A673 (cell line): Measurements from ENCODE around the gene DDX31. TPM values are rescaled to one million over a fixed set of nuclear protein-coding genes. Genes with fewer than 3 reads are reported as not detected.

Experiments used
- BruUV-seq: library from RNA; stranded (reverse); fragments of 400-500 nt; replicated peaks from 2 replicates; lab custom pipeline; 2021; lab: Mats Ljungman, UMichigan
- CTCF ChIA-PET: fragments of 300-600 bp; sonication (Branson Sonifier 250); formaldehyde crosslinking; loops from one replicate; lab custom pipeline; 2022; ENCODE audit warnings: antibody characterized with exemption; lab: Charles Lee
- POLR2A ChIA-PET: fragments of 300-600 bp; sonication (Branson Sonifier 250); formaldehyde crosslinking; loops from one replicate; lab custom pipeline; 2022; ENCODE audit warnings: antibody characterized with exemption; ENCODE audit not compliant: low non-redundant PET; lab: Charles Lee
- DNase-seq: peaks from one replicate; pipeline ENCODE4 v3.0.0-alpha.2; 2015; ENCODE audit warnings: low spot score
- H3K27ac ChIP-seq: fragments of 200-600 bp; sonication (generic); 2 replicates; pipeline ENCODE4 v1.5.1; 2016; ENCODE audit warnings: mixed run types, low read depth, mild to moderate bottlenecking, mixed read lengths, antibody characterized with exemption, low read length; ENCODE audit not compliant: poor library complexity, severe bottlenecking
- H3K27me3 ChIP-seq: fragments of 200-600 bp; sonication (generic); replicated peaks from 2 replicates; pipeline ENCODE4 v1.6.1; 2017; ENCODE audit warnings: mixed run types, low read depth, mild to moderate bottlenecking, mixed read lengths, antibody characterized with exemption, low read length; ENCODE audit not compliant: insufficient read depth, poor library complexity
- H3K36me3 ChIP-seq: fragments of 200-600 bp; sonication (generic); 2 replicates; pipeline ENCODE4 v1.6.1; 2016; ENCODE audit warnings: mixed run types, mild to moderate bottlenecking, mixed read lengths, antibody characterized with exemption, low read length; ENCODE audit not compliant: insufficient read depth, poor library complexity, severe bottlenecking
- H3K4me1 ChIP-seq: fragments of 200-600 bp; sonication (generic); 2 replicates; pipeline ENCODE4 v1.6.1; 2017; ENCODE audit warnings: mixed run types, mild to moderate bottlenecking, mixed read lengths, antibody characterized with exemption, low read length; ENCODE audit not compliant: insufficient read depth, poor library complexity, severe bottlenecking
- H3K4me3 ChIP-seq: fragments of 200-600 bp; sonication (generic); 2 replicates; pipeline ENCODE4 v1.5.1; 2016; ENCODE audit warnings: low read depth, mixed run types, mild to moderate bottlenecking, mixed read lengths, low read length; ENCODE audit not compliant: poor library complexity, severe bottlenecking
- H3K9me3 ChIP-seq: fragments of 200-600 bp; sonication (generic); 2 replicates; pipeline ENCODE4 v1.6.1; 2016; ENCODE audit warnings: mixed run types, low read depth, mild to moderate bottlenecking, mixed read lengths, antibody characterized with exemption, low read length; ENCODE audit not compliant: poor library complexity, severe bottlenecking
- EZH2 ChIP-seq: fragments of 200-600 bp; sonication (generic); IDR thresholded peaks from 2 replicates; pipeline ENCODE4 v1.6.1; 2017; ENCODE audit warnings: borderline replicate concordance, low read depth, mild to moderate bottlenecking, mixed read lengths, antibody characterized with exemption, low read length; ENCODE audit not compliant: poor library complexity, severe bottlenecking
- intact Hi-C: fragments of 100-400 bp; cut with micrococcal nuclease; formaldehyde crosslinking; loops from one replicate; pipeline ENCODE4 v1.10.0; 2022; ENCODE audit not compliant: unreplicated experiment
- total RNA-seq: library from RNA; stranded (reverse); gene quantifications from 2 replicates; pipeline ENCODE4 v1.2.3, GENCODE V29; 2021
- TF ChIP-seq, protein P1 (sequence below): fragments of 300-800, 200-600 bp; sonication (generic); conservative IDR thresholded peaks from 2 replicates; pipeline ENCODE4 v1.5.1; 2017; ENCODE audit warnings: low read depth, mild to moderate bottlenecking, antibody characterized with exemption, low read length, moderate library complexity, mixed read lengths

Gene DDX31
- total RNA-seq, 1 experiment from 2014 or later: 34.2 TPM

DNA sequence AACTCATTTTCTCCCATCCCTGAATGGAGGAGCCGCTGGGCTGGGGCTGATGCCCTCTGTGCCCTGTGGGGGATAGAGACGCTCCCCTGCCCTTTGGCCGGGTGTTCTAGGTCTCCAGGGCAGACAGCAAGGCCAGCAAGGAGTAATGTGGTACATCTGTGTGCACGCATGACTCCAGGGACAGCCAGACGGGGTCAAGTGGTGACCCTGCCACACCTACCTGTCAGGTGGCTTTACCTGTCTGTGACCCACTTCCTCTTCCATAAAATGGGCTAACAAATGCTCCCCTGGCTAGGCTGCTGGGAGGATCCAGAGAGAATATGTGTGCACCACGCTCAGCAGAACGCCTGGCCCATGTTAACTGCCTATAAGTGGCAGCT is 122.7 kb downstream of the DDX31 start:
- Histone ChIP-seq H3K27ac (no peak overlapping the region), H3K36me3 (no peaks in the 10 kb centered on the region), H3K9me3 (no peaks in the 10 kb centered on the region), H3K4me1 (peaks cover 12% of the 10 kb centered on the region), H3K4me3 (no peak overlapping the region), H3K27me3 (no peaks in the 10 kb centered on the region)
- TF ChIP-seq EZH2: no peak
- TF ChIP-seq, protein P1, sequence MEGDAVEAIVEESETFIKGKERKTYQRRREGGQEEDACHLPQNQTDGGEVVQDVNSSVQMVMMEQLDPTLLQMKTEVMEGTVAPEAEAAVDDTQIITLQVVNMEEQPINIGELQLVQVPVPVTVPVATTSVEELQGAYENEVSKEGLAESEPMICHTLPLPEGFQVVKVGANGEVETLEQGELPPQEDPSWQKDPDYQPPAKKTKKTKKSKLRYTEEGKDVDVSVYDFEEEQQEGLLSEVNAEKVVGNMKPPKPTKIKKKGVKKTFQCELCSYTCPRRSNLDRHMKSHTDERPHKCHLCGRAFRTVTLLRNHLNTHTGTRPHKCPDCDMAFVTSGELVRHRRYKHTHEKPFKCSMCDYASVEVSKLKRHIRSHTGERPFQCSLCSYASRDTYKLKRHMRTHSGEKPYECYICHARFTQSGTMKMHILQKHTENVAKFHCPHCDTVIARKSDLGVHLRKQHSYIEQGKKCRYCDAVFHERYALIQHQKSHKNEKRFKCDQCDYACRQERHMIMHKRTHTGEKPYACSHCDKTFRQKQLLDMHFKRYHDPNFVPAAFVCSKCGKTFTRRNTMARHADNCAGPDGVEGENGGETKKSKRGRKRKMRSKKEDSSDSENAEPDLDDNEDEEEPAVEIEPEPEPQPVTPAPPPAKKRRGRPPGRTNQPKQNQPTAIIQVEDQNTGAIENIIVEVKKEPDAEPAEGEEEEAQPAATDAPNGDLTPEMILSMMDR: no peak
- intact Hi-C loops: no loop called here
- ChIA-PET POLR2A (no interaction called here), CTCF (interaction anchor here (0.6 to 1.1 kb wide), 2 partner anchors 25 to 1066 kb away, joined by 6 to 7 read pairs; no protein-coding TSS in a partner anchor)
- BruUV-seq: no TSS peak
- DNase-seq: no peak

DNA sequence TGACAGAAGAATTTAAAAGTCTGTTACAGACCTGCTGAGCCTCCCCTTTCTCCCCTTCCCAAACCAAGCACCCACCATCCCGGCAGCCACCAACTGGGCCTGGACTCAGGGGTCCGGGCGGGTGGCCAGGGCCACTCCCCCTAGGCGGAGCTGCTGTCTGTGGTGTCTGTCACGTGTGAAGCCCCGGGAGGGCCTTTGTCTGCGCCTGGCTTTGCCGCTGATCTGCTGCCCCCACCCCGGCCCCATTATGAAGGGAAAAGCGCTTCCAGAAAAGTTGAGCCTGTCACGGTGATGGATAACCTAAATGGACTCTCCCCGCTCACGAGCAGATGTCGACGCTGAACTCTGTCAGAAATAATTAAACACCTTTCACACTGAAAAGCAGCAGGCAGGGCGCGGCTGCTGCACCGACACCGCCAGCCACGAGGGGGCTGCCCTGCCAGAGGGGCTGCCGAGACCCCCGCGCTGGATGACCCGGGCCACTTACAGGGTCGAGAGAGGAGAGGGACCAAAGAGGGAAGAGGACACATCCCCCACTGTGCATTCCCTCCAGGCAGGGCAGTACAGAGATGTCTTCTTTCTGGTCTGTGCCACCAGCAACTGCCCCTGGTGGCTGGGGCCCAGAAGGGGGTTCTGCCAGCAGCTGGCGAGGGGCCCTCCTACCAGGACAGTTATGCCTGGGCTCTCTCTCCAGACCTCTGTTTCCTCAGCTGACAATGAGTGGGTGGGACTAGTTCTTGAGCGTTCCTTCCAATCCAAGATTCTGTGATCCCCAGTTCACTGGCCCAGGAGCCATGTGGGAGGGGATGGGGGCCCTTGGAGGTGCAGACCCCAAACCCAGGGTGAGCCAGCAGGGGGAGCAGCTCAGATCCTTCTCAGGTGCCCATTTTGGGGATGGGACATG is 123.4 kb downstream of the DDX31 start:
- POLR2A ChIA-PET: interaction anchor here (0.5 kb wide), 1 partner anchor 18 kb away, joined by 14 read pairs; no protein-coding TSS in a partner anchor
- Histone ChIP-seq H3K4me3 (peak overlapping the region; percentile 33), H3K36me3 (no peaks in the 10 kb centered on the region), H3K4me1 (peaks cover 12% of the 10 kb centered on the region), H3K27ac (no peak overlapping the region), H3K27me3 (no peaks in the 10 kb centered on the region), H3K9me3 (no peaks in the 10 kb centered on the region)
- DNase-seq: peak; percentile 66
- no TSS peak for BruUV-seq
- TF ChIP-seq, protein P1: peak; percentile 71
- TF ChIP-seq EZH2: no peak
- intact Hi-C loops: no loop called here
- CTCF ChIA-PET: interaction anchor here (0.6 to 1.1 kb wide), 2 partner anchors 24 to 1065 kb away, joined by 6 to 7 read pairs; no protein-coding TSS in a partner anchor

DNA sequence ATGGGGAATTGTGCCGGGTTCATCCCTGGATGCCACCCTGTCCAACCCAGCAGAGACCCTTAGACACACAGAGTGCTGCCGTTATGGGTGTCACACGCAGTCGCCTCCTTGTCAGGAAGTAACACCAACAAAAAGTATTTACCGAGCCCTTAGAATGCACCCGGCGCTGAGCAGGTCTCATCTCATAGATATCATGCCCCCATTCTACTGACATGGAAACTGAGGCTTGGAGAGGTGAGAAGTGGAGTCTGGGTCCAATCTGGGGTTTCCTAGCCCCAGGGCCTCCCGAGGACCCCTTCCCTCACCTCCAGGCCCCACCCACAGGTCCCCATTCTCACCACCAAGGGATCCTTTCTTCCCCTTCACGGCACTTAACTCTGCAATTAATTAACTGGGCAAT is 124.2 kb downstream of the DDX31 start:
- no peaks in the 10 kb centered on the region for H3K9me3 ChIP-seq
- no peak for DNase-seq
- no peak overlapping the region for H3K4me3 ChIP-seq
- BruUV-seq: no TSS peak
- H3K27me3 ChIP-seq: no peaks in the 10 kb centered on the region
- TF ChIP-seq, protein P1: no peak
- no peak for TF ChIP-seq EZH2
- POLR2A ChIA-PET: interaction anchor here (0.5 kb wide), 1 partner anchor 19 kb away, joined by 14 read pairs; no protein-coding TSS in a partner anchor
- intact Hi-C loops: no loop called here
- no peaks in the 10 kb centered on the region for H3K36me3 ChIP-seq
- H3K27ac ChIP-seq: no peak overlapping the region
- peaks cover 12% of the 10 kb centered on the region for H3K4me1 ChIP-seq
- CTCF ChIA-PET: no interaction called here
